NCI-H146 (cell line): ENCODE results near the gene ARRDC2.
A peak's percentile ranks its signal among the peaks of the same experiment; 100 is the strongest.

Experiments
- DNase-seq: peaks from one replicate; lab custom pipeline; 2025; lab: John Stamatoyannopoulos, UW

ARRDC2 gene

DNA sequence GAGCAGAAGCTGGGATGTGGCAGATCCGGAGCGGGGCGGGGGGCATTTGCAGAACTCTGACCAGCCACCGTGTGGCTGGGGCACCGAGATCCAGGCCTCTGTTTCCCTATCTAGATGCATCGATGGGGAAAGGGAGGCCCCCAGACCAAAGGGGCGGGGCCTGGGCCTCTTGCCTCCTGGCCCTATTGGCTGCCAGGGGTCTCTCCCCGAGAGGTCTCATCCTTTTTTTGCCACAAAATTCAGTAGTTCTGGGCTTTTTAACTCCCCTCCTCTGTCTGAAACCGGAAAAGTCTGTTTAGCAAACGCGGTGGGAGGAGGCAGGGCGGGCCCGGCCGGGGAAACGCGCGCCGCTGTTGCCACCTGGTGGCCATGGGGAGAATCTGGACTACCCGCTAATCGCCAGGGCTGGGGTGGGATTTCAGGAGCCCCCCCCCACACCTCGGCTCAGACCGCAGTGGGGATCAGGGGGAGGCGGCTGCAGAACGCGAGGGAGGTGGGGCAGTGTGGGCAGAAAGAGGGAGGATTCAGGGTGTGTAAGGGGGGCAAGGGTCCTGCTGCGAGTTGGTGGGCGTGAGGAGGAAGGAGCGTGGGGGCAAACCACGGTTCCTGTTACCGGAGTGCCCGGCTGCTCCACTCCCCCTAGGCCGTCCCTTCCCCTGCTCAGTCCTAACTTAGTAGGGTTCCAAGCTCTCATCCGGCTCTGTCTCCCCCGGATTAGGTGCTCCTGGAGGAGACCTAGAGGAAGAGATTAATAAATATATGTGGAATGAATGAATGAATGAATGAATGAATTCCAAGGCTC lies 50.4 kb downstream of the ARRDC2 start:
- DNase-seq, result peak; percentile 60

DNA sequence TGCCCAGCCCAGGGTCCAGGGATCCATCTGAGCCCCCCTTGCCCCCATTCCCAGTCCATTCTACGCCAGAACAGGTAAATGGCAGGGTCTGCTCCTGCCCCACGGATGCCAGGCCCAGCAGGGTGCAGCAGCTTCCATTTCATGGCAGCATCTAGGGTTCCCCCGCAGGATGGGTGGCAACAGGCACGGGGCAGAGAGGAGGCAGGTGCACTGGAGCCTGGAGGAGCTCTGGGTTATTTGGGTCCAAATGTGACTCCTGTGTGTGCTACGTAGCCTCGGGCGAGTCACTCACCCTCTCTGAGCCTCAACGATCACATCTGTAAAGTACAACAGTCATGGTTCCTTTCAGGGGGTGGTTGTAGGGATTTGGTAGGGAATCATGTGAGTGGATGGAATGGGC lies 51.3 kb downstream of the ARRDC2 start:
- no peak for DNase-seq

DNA sequence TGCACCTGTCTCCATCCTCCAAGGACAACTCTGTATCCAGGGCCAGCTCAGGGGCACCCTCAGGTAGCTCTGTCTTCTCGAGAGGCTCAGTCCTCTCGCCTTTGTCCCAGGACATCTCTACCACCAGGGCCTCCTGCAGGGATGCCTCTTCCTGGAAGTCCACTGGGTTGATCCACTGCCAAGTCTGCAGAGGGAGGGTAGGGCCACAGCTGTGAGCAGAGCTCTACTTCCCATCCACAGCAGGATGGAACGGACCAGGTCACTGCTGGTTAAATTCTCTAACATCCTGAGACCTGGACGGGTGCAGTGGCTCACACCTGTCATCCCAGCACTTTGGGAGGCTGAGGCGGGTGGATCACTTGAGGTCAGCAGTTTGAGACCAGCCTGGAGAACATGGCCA lies 51.9 kb downstream of the ARRDC2 start:
- DNase-seq, result no peak

DNA sequence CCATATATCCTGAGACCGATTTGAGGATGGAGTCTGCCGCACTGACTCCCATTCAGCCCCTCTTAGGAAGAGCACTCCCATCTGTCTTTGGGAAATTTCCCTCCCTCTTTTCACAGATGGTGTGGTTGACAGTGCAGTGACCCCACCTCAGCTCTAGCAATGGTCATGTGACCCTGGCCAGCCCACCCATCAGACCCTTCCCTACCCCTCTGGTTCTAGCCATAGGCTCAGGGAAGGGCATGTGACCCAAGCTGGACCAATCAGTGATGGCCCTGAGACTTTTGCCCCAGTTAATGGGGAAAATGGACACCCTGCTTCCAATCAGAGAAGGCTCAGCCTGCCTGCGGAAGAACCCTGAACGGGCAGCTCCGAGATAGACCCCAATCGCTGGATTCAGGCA lies 52.5 kb downstream of the ARRDC2 start:
- no peak for DNase-seq

DNA sequence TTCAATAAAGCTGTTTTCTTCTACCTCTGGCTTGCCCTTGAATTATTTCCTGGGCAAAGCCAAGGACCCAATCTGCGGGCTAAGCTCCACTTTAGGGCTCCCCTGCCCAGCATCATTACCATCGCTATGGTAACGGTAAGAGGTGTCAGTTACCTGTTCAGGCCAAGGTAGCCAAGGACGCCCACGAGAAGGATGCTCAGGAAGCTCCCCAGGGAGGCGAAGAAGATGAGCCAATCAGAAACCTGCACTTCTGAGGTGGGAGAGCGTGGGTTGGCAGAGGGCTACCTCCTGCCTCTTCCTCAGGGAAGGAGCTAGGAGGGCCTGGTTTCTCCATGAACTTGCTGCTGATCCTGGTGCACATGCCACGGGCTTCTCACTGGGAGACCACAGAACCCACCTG lies 54.1 kb downstream of the ARRDC2 start:
- peak; percentile 41 for DNase-seq

DNA sequence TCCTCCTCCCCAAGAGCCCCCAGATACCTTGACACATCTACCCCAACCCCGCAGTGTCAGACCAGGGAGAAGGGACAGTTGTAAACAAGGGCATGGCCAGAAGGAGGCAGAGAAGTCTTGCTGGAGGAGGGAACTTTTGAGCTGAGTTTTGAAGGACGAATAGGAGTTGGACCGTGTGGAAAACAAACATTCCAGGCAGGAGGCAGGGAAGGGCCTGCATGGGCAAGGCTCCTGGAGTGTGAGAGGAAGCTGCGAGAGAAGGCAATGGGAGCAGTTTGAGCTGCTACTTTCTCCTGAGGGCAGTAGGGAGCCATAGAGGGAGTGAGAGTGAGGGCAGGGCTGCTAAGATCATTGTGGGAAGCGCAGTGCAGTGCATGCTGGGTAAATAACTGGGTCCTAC lies 55.5 kb downstream of the ARRDC2 start:
- no peak for DNase-seq
